ENCODE results near the gene HSD17B3.

The HSD17B3 gene

DNA sequence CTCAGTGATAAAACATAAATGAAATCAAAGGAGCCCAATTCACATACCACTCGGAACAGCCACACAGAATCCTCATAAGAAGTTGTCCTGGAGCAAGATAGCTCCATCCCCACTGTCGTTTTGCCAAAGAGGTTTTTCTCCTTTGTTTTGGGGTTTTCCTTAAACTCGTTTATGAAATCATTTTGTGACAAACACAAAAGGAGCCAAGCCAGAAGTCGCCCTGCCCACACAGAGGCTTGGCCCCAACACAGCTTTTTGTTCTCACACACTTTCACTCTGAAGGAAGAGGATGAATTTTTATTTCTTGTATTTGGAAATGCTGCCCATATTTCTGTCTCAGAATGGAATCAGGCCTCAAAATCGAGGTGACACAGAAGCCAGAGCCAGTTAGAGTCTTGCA, 113.4 kb downstream of the HSD17B3 start:
- TF ChIP-seq, protein P1, sequence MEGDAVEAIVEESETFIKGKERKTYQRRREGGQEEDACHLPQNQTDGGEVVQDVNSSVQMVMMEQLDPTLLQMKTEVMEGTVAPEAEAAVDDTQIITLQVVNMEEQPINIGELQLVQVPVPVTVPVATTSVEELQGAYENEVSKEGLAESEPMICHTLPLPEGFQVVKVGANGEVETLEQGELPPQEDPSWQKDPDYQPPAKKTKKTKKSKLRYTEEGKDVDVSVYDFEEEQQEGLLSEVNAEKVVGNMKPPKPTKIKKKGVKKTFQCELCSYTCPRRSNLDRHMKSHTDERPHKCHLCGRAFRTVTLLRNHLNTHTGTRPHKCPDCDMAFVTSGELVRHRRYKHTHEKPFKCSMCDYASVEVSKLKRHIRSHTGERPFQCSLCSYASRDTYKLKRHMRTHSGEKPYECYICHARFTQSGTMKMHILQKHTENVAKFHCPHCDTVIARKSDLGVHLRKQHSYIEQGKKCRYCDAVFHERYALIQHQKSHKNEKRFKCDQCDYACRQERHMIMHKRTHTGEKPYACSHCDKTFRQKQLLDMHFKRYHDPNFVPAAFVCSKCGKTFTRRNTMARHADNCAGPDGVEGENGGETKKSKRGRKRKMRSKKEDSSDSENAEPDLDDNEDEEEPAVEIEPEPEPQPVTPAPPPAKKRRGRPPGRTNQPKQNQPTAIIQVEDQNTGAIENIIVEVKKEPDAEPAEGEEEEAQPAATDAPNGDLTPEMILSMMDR (IDR thresholded peaks at IDR 0.05; ENCODE audit: insufficient read depth, low read length, poor library complexity, severe bottlenecking), result no peak
- no peaks in the 10 kb centered on the region; the same call in 1 of the 2 replicates for H3K27me3 ChIP-seq (replicated peaks; ENCODE audit: control insufficient read depth, insufficient read depth, low read length)
- DNase-seq (ENCODE audit: extremely low read depth, insufficient read length), result no peak
- H3K36me3 ChIP-seq (ENCODE audit: control insufficient read depth, insufficient read depth, low read length), result no peaks in the 10 kb centered on the region
- no peak overlapping the region for H3K4me3 ChIP-seq (replicated peaks; ENCODE audit: low read depth, low read length)

DNA sequence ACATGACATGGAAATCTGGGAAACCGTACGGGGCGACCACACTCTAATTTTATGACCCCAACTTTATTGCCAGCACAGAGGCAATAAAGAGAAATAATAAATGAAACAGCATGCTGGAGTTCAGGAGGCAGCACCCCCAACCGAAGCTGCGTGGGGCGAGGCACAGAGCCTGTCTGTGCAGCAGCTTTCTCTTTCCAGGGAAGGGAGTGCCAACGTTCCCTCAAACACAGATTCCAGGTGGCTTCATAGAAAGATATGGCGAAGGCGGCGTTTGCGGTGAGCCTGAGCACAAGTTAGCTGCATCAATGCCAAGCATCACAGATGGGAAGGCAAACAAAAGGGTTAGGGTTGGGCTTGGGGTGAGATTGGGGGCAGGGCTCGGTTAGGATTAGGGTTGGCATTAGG, 114.8 kb downstream of the HSD17B3 start:
- Histone ChIP-seq H3K4me3 (replicated peaks; ENCODE audit: low read depth, low read length) (no peak overlapping the region), H3K36me3 (ENCODE audit: control insufficient read depth, insufficient read depth, low read length) (no peaks in the 10 kb centered on the region), H3K27me3 (replicated peaks; ENCODE audit: control insufficient read depth, insufficient read depth, low read length) (no peaks in the 10 kb centered on the region; the same call in 1 of the 2 replicates)
- no peak for DNase-seq (ENCODE audit: extremely low read depth, insufficient read length)
- TF ChIP-seq, protein P1 (IDR thresholded peaks at IDR 0.05; ENCODE audit: insufficient read depth, low read length, poor library complexity, severe bottlenecking), result no peak

DNA sequence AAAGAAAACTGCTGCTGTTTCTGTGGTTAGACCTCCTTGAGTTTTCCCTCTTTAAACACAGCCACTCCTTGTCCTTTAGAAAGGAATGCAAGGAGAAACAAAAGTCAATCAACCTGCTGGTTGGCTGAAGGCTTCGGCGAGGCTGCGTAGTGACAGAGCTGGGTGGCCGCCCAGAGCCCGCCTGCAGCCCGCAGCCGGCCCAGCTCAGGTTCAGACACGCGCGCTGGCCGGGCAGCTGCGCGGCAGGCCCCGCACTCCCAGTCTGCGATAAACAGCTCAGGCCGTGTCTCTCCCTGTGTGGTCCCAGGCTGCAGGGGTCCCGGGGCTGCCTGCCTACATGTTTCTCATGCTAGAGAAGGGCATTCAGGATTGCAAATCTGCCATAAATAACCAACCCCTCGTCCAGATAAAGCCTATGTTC, 115.4 kb downstream of the HSD17B3 start:
- H3K27me3 ChIP-seq (replicated peaks; ENCODE audit: control insufficient read depth, insufficient read depth, low read length), result no peaks in the 10 kb centered on the region; the same call in none of the 2 replicates
- TF ChIP-seq, protein P1 (IDR thresholded peaks at IDR 0.05; ENCODE audit: insufficient read depth, low read length, poor library complexity, severe bottlenecking), result no peak
- no peak for DNase-seq (ENCODE audit: extremely low read depth, insufficient read length)
- no peak overlapping the region for H3K4me3 ChIP-seq (replicated peaks; ENCODE audit: low read depth, low read length)
- H3K36me3 ChIP-seq (ENCODE audit: control insufficient read depth, insufficient read depth, low read length), result no peaks in the 10 kb centered on the region

DNA sequence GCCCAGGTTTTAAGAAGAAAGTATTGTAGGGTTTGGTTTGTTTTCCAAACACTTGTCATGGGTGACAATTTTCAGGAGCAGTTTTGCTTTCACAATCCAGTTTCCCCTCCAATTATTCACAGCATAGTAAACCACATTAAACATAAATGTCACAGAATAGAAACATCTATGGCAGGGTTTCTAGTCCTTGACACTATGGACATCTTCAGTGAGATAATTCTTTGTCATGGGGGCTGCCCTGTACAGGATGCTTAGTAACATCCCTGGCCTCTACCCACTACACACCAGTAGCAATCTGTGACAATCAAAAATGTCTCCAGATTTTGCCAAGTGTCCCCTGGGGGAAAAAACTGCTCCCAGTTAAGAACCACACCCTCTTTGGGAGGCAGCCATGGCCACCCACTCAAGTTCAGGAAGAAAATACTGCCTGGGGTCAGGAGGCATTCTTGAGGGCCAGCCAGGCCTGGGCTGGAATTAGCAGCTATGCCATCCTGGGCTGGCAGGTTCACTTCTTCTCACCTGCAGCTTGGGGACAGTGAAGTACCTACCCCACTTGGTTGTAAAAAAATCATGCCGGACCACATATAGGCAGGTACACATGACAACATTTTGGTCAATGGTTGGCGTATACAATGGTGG, 116.3 kb downstream of the HSD17B3 start:
- Histone ChIP-seq H3K36me3 (ENCODE audit: control insufficient read depth, insufficient read depth, low read length) (no peaks in the 10 kb centered on the region), H3K27me3 (replicated peaks; ENCODE audit: control insufficient read depth, insufficient read depth, low read length) (no peaks in the 10 kb centered on the region; the same call in none of the 2 replicates), H3K4me3 (replicated peaks; ENCODE audit: low read depth, low read length) (no peak overlapping the region)
- DNase-seq (ENCODE audit: extremely low read depth, insufficient read length), result no peak
- TF ChIP-seq, protein P1 (IDR thresholded peaks at IDR 0.05; ENCODE audit: insufficient read depth, low read length, poor library complexity, severe bottlenecking), result no peak

Data from GM06990 (cell line).